NCI-H2081 treated with DMSO at 0.1 percent for 48 hours (cell line): ENCODE measurements around the gene RGR.

Experiments
- DNase-seq: peaks from one replicate; lab custom pipeline; 2025; lab: John Stamatoyannopoulos, UW

RGR gene

GRCh38 chr10:84296091-84296981, 51.5 kb downstream of the RGR start:
- no peak for DNase-seq

DNA sequence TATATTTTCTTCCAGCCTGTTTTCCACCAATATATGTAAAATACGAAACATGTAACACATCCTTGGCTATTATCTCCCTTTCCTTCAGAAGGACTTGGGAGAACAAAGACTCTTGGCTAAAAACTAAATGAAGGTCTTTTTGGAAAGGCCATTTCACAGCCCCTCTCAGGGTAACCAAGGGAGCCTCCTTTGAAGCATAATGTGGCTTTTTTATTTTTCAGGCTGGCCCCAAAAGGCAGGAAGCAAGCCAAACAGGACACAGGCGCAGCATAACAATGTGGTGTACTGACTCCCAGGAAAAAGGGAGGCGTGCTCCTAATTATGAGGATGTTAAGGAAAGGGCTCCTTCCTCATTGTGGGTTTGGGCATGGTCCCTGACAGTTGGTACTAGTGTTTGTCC, 53.2 kb downstream of the RGR start:
- no peak for DNase-seq

GRCh38 chr10:84302223-84302622, 57.4 kb downstream of the RGR start:
- no peak for DNase-seq

- DNase-seq: no peak
These were observed 62.0 kb downstream of the RGR start for GRCh38 chr10:84306751-84307384.

DNA sequence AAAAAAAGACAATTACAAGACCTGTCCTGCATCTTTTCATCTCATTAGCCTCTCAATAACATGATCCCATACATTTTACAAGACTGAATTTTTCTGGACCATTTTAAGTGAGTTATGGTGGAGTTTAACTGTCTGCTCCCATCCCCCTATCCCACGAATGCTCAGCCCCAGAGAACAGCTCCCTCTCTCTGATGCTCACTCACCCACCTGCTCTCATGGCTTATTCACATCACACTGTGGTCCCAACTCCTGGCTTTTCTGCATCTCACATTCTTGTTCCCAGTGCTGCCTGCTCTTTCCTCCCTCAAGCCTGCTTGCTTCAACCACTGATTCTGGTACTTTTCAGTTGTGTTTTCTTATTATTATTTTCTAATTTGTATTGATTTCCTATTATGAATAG, 63.2 kb downstream of the RGR start:
- no peak for DNase-seq

DNA sequence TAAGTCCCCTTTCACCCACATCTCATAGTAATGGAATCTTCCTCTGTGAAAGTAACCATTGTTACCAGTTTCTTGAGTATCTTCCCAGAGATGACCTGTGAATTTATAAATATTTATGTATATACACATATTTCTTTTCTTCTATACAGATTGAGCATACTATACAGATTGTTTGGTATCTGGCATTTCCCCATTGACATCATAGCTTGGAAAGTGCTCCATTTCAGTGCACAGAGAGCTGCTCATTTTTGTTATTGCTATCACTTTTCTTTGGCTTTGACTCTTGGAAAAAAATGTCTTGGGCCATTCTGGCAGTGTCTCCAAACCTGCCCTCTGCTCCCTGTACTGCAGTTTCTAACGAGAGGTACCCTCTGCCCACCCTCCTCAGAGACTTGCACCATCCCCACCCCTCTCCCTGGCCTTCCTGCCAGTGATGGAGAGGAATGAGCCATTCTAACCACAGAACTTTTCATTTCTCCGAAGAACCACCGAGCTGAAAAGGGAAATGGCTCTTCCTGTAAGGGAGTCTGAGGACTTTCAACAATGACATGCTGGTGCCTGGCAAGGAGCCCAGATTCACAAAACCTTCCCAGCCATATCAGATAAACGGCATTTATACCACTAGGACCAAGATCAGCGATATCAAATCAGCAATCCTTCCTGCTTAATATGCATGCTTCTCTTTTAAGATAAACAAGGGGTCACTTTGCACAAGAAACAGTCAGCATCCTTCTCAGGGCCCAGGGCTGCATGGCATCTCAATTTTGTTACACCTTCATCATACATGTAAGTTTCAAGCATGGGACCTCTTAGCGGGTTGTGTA, 63.8 kb downstream of the RGR start:
- DNase-seq: no peak
